ENCODE data around the gene LRRC53. TPM values are rescaled to one million over a fixed set of nuclear protein-coding genes. Genes with fewer than 3 reads are reported as not detected.

Gene LRRC53
- not detected for total RNA-seq

DNA sequence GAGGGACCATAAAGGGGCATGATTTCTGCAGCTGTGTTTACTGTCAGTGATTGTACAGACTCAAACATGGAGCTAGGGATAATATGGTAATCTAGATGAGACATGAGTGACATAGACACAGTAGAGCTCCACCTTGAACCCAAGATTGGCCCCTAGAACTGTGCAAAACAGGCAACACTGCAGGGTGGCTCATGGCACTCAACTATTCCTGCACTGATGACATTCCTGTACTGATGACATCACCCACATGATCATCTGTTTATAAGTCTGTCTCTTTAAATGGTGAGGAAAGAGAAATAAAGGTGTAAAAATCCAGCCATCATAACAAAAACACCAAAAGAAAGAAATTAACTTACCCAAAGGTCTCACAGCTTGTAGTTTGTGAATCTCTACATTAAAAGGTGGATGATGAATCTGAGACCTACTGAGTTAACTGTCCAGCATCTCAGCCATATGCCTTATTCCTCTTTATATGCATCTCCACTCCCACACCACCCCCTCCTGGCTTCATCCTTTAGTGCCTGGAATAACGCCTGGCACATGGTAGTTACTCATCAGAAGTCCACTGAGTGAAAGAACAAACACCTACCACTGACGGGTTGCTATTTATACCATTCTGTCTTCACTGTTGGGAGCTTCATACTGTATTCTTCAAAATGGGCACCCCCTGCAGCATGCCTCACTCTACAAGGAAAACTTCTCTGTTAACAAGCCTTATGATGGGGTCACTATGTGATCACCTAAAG lies at the start of gene LRRC53:
Gene LRRC53 (minus strand): TSS at position 442 of the 746 bp plus-strand sequence. CDS start 29,262 bp downstream, outside the sequence.
- no peaks in the 10 kb centered on the region for H3K9me3 Mint-ChIP-seq
- no peaks in the 10 kb centered on the region for H3K4me1 Mint-ChIP-seq
- ATAC-seq (replicated peaks): no peak
- H3K36me3 Mint-ChIP-seq (ENCODE audit: low read depth): no peaks in the 10 kb centered on the region
- peaks cover 6% of the 10 kb centered on the region for H3K27me3 Mint-ChIP-seq
- no peak within 1 kb of the TSS for H3K4me3 Mint-ChIP-seq
- no peak within 1 kb of the TSS for H3K27ac Mint-ChIP-seq

DNA sequence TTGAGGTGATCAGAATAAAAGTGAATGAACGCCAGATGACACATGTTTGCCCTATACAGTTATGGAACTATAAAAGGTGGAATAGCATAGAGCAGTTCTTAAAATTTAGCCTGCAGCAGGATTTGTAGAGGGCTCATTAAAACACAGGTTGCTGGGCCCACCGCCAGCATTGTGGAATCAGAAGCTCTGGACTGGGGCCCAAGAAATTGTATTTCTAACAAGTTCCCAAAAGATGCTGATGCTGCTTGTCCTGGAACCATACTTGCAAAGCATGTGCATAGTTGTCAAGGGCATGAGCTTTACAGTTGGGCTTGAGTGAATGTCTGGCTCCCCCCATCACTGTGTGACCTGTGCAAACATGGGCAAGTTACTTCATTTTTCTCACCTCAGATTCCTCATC lies 37.5 kb upstream of the LRRC53 start:
- Mint-ChIP-seq H3K27me3 (peaks cover 31% of the 10 kb centered on the region), H3K4me1 (no peaks in the 10 kb centered on the region), H3K4me3 (no peak overlapping the region), H3K27ac (no peak overlapping the region), H3K9me3 (no peaks in the 10 kb centered on the region), H3K36me3 (ENCODE audit: low read depth) (no peaks in the 10 kb centered on the region)
- no peak for ATAC-seq (replicated peaks)

DNA sequence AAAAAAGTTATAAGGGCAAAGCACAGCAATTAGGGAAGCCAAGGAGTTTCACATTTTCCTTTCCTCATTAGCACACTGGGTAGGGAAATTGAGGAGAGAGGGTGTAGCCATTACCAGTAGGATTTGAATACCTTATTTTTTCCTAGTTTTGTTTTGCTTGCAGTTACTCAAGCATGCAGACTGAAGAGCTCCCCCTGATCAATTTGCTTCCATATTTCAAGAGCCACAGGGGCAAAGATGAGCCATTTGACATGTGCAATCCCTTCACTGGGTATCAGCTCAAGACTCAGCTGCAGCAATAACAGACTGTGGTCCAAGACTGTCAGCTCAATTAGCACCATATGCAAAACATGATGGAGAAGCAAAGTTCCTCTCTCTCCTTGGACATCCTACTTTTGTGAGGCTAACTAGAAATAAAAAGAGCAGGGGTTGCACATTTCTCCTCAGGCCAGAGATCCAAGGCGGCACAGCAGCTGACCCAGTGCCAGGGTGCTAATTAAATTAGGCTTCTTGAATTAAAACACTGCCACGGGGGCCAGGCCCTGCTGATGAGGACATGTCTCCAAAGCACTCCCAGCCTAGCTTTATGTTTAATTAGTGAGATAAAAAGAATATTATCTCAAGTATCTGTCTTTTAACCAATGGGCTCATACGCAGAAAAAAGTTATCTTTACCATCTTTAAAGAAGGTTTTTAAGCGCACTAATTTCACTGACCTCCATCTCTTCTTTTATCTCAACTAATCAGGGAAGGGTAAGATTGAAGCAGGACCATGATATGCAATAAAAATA lies 36.7 kb upstream of the LRRC53 start:
- Mint-ChIP-seq H3K4me1 (no peaks in the 10 kb centered on the region), H3K27me3 (peaks cover 36% of the 10 kb centered on the region), H3K27ac (no peak overlapping the region), H3K9me3 (no peaks in the 10 kb centered on the region), H3K4me3 (no peak overlapping the region), H3K36me3 (ENCODE audit: low read depth) (no peaks in the 10 kb centered on the region)
- no peak for ATAC-seq (replicated peaks)

DNA sequence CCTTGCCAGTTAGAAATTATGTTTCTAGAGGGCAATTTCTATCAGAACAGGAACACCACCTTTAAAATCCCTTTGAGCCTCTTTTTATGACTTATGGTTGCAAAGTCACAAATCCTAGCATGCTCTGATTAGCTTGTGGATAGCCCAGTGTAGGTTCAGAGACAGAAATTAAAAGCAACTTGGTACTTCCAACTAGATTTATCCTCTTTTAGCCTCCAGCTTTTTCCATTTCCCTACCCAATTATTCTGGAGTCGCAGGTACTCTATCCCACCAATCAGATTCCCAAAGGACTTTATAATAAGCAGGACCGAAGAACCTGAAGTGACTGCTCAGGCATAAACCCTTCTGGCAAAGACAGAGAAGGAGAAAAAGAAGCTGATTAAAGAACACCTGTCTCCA lies 33.4 kb upstream of the LRRC53 start:
- Mint-ChIP-seq H3K27ac (no peak overlapping the region), H3K4me1 (no peaks in the 10 kb centered on the region), H3K4me3 (no peak overlapping the region), H3K27me3 (peaks cover 23% of the 10 kb centered on the region), H3K36me3 (ENCODE audit: low read depth) (no peaks in the 10 kb centered on the region), H3K9me3 (no peaks in the 10 kb centered on the region)
- no peak for ATAC-seq (replicated peaks)

DNA sequence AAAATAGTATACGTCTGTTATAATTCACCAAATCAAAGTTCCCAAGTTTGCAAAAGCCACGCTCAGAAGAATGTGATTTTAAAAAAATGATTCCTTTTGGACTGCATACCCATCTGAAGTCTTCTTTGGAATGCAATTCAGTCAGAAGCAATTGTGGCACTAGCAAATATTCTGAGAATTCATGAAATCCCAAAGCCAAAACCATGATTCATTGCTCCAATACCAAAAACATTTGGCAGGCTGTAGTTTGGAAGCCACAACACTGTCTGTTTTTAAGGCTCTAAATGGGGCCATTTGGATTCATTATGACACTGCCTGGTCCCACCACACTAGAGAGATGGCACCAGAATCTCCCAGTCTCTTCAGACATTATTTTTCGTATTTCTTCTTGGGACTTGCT lies 21.8 kb upstream of the LRRC53 start:
- Mint-ChIP-seq H3K27me3 (no peaks in the 10 kb centered on the region), H3K4me1 (no peaks in the 10 kb centered on the region), H3K4me3 (no peak overlapping the region), H3K9me3 (no peaks in the 10 kb centered on the region), H3K36me3 (ENCODE audit: low read depth) (no peaks in the 10 kb centered on the region), H3K27ac (no peak overlapping the region)
- no peak for ATAC-seq (replicated peaks)

DNA sequence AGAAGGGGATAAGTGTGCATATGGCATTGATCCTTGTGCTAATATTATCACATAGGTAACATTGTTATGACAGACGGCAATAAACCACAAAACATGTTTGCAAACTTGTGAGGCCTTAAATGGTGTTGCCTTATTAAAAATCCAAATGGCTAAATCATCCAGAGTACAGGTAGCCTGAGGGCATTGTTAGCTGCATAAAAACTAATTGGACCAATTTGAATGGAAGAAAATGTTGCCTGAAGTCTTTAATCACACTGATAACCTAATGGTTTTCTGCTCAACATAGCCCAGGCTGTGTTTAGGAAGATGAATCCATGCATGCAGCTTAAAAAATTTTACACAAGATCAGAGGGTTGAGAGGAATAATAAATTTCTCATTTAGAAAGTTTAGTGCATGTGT lies 19.4 kb upstream of the LRRC53 start:
- Mint-ChIP-seq H3K4me3 (no peak overlapping the region), H3K9me3 (no peaks in the 10 kb centered on the region), H3K36me3 (ENCODE audit: low read depth) (no peaks in the 10 kb centered on the region), H3K27me3 (peaks cover 6% of the 10 kb centered on the region), H3K4me1 (no peaks in the 10 kb centered on the region), H3K27ac (no peak overlapping the region)
- ATAC-seq (replicated peaks): no peak

- peaks cover 6% of the 10 kb centered on the region for H3K27me3 Mint-ChIP-seq
- no peak overlapping the region for H3K4me3 Mint-ChIP-seq
- no peaks in the 10 kb centered on the region for H3K9me3 Mint-ChIP-seq
- H3K36me3 Mint-ChIP-seq (ENCODE audit: low read depth): no peaks in the 10 kb centered on the region
- no peaks in the 10 kb centered on the region for H3K4me1 Mint-ChIP-seq
- no peak for ATAC-seq (replicated peaks)
- H3K27ac Mint-ChIP-seq: no peak overlapping the region
Observed at GRCh38 chr1:74530892-74531291, 18.5 kb upstream of the LRRC53 start.

DNA sequence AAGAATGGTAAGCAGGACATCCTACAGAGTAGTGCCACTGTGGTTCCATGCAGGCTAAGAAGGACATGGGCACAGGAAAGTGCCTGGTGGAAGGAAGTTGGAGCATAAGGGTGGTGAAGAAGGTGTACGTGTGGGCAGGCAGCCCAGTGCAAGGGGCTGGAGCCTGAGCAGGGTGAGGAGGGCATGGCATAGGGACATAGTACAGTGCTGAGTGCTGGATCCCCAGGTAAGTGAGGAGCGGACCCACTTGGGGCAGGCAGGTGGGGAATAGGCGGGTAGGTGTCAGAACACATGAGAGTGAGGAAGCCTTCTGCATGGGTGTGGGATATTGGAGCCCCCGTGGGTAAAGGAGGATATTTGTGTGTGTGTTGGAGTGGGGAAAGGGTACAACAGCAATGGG lies 15.7 kb upstream of the LRRC53 start:
- Mint-ChIP-seq H3K36me3 (ENCODE audit: low read depth) (no peaks in the 10 kb centered on the region), H3K27me3 (peaks cover 9% of the 10 kb centered on the region), H3K9me3 (no peaks in the 10 kb centered on the region), H3K27ac (no peak overlapping the region), H3K4me1 (no peaks in the 10 kb centered on the region), H3K4me3 (no peak overlapping the region)
- ATAC-seq (replicated peaks): no peak

DNA sequence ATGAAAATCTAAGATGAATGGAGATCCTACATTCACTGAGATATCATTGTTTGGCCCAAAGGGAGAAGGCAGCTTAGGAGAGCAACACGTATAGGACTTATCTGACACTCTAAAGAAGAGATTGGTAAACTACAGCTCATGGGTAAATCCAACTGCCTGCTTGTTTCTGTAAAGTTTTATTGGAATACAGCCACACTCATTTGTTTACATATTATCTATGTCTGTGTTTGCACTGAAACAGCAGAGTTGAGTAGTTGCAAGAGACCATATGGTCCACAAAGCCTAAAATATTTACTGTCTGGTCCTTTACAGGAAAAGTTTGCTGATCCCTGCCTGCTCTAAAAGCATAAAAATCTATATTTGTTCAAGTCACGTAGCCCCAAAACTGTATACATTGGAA lies 14.3 kb upstream of the LRRC53 start:
- Mint-ChIP-seq H3K27ac (no peak overlapping the region), H3K27me3 (peaks cover 18% of the 10 kb centered on the region), H3K36me3 (ENCODE audit: low read depth) (no peaks in the 10 kb centered on the region), H3K4me1 (no peaks in the 10 kb centered on the region), H3K4me3 (no peak overlapping the region), H3K9me3 (no peaks in the 10 kb centered on the region)
- ATAC-seq (replicated peaks): no peak

- Mint-ChIP-seq H3K27ac (no peak overlapping the region), H3K27me3 (peaks cover 27% of the 10 kb centered on the region), H3K4me1 (no peaks in the 10 kb centered on the region), H3K9me3 (no peaks in the 10 kb centered on the region), H3K36me3 (ENCODE audit: low read depth) (no peaks in the 10 kb centered on the region), H3K4me3 (no peak overlapping the region)
- no peak for ATAC-seq (replicated peaks)
Observed at GRCh38 chr1:74523873-74524480, 11.6 kb upstream of the LRRC53 start.

GRCh38 chr1:74522148-74522547 lies 9.7 kb upstream of the LRRC53 start:
- Mint-ChIP-seq H3K27ac (no peak overlapping the region), H3K9me3 (no peaks in the 10 kb centered on the region), H3K4me1 (no peaks in the 10 kb centered on the region), H3K36me3 (ENCODE audit: low read depth) (no peaks in the 10 kb centered on the region), H3K4me3 (no peak overlapping the region), H3K27me3 (peaks cover 24% of the 10 kb centered on the region)
- no peak for ATAC-seq (replicated peaks)

DNA sequence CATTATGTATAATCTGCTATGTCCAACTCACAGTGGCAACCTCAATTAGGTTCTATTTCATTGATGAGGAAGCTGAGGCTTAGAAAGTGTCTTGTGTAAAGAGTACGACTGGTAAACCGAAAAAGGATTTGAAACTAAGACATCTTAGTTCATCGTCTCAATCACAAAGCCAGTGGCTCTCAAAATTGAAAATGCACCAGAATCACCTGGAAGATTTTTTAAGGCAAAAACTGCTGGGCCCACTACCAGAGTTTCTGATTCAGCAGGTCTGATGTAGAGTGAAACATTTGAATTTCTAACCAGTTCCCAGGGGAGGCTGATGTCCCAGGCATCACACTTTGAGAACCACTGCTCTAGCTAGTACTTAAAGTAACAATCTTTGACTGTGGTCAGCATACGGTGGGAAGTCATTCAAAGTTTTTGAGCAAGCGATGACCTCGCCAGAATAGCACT lies 5.2 kb upstream of the LRRC53 start:
- Mint-ChIP-seq H3K27me3 (peaks cover 19% of the 10 kb centered on the region), H3K4me1 (no peaks in the 10 kb centered on the region), H3K27ac (no peak overlapping the region), H3K36me3 (ENCODE audit: low read depth) (no peaks in the 10 kb centered on the region), H3K9me3 (no peaks in the 10 kb centered on the region), H3K4me3 (no peak overlapping the region)
- ATAC-seq (replicated peaks): no peak

DNA sequence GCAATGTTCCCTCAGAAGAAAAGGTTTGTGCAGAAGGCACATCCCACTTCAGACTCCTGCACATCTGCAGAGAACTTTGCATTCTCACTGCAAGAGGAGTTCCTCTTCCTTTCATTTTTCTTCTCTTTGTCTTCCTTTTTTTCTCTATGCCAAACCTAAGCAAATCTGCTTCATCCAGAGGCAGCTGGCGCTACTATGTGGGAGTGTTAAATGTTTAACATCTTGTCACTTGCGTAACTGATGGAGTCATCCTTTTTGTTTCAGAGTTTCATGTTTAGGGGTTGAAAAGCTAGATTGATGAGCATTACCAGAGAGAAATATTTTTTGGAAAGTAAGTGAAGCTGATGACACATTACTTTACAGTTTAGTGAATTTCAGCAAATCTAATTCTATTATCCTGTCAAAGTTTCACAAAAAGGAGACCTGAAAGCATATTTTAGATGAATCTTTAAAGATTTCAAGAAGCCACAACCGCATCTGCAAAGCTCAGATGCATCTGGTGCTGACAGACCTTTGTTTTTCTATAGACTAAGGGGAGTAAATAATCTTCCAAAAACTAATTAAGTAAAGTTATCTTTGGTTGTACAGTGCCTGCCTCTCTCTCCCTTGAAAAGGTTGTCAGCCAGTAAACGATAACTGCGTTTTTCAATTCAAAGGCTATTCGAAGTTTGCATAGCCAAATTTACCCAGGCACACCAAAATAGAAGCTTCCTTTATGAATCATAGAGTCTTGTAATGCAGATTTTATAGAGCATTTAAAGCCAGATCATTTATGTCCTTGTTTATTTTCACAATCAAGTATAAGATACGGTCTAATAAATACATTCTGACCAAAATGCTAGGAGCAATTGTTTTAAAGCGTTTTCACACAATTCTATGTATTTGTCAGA lies 1.2 kb upstream of the LRRC53 start:
- Mint-ChIP-seq H3K36me3 (ENCODE audit: low read depth) (no peaks in the 10 kb centered on the region), H3K27ac (no peak overlapping the region), H3K27me3 (peaks cover 6% of the 10 kb centered on the region), H3K4me1 (no peaks in the 10 kb centered on the region), H3K4me3 (no peak overlapping the region), H3K9me3 (no peaks in the 10 kb centered on the region)
- ATAC-seq (replicated peaks): no peak

- no peaks in the 10 kb centered on the region for H3K36me3 Mint-ChIP-seq (ENCODE audit: low read depth)
- H3K27me3 Mint-ChIP-seq: peaks cover 5% of the 10 kb centered on the region
- no peak overlapping the region for H3K27ac Mint-ChIP-seq
- no peak for ATAC-seq (replicated peaks)
- no peaks in the 10 kb centered on the region for H3K9me3 Mint-ChIP-seq
- no peak overlapping the region for H3K4me3 Mint-ChIP-seq
- H3K4me1 Mint-ChIP-seq: no peaks in the 10 kb centered on the region
Observed at GRCh38 chr1:74508449-74508848, 4.0 kb downstream of the LRRC53 start.
